ENCODE data around the gene RUNX3. TPM values are rescaled to one million over a fixed set of nuclear protein-coding genes. Genes with fewer than 3 reads are reported as not detected.

Gene RUNX3
- total and polyA plus RNA-seq, 2 of the 8 experiments (the other 6 are each of a cell fraction or from before 2014, with no cell fraction given): 0.62 to 0.82 TPM

GRCh38 chr1:24949331-24949881, 19.3 kb upstream of the RUNX3 start:
- Histone ChIP-seq H2AK5ac (ENCODE audit: low read depth, low read length) (no peak overlapping the region), H2BK120ac (replicated peaks; ENCODE audit: low read depth, low read length) (no peak overlapping the region), H3K23ac (ENCODE audit: insufficient read length) (no peak overlapping the region), H2BK15ac (ENCODE audit: low read length) (0 out of 2 replicates have a peak overlapping the region, but pooled peaks have one; percentile 18), H3K14ac (ENCODE audit: insufficient read length) (no peak overlapping the region), H3K79me1 (ENCODE audit: low read depth, low read length) (no peaks in the 10 kb centered on the region), H3K18ac (ENCODE audit: extremely low read depth, low read length) (peak overlapping the region; percentile 90), H2AFZ (ENCODE audit: low read length) (no peak overlapping the region), H4K5ac (ENCODE audit: insufficient read length, low read depth, low read length) (no peak overlapping the region), H3K36me3 (ENCODE audit: control insufficient read depth in 2 of 4, insufficient read depth in 4 of 4, low read length in 3 of 4) (no peaks in the 10 kb centered on the region), H3K4me1 (replicated peaks in 1 of 4; ENCODE audit: control insufficient read depth in 3 of 4, insufficient read depth in 4 of 4, low read length in 3 of 4) (peaks cover 3 to 21% (median 12%) of the 10 kb centered on the region in 4 experiments; a peak in 6 of 7 replicates), H3K9ac (replicated peaks in 1 of 4; ENCODE audit: extremely low read depth in 1 of 4, low read depth in 3 of 4, low read length in 3 of 4) (no peak overlapping the region), H3K27ac (ENCODE audit: low read depth, low read length) (no peak overlapping the region), H4K8ac (ENCODE audit: extremely low read depth, insufficient read depth, low read length) (peak overlapping the region; percentile 40; the same call in 1 of the 2 replicates), H3K79me2 (ENCODE audit: control insufficient read depth in 1 of 2, insufficient read depth in 2 of 2, low read length in 2 of 2) (no peaks in the 10 kb centered on the region), H3K27me3 (replicated peaks in 1 of 4; ENCODE audit: control insufficient read depth in 3 of 4, extremely low read depth in 1 of 4, insufficient read depth in 3 of 4, low read length in 3 of 4) (no peaks in the 10 kb centered on the region), H2BK12ac (ENCODE audit: low read depth, low read length) (no peak overlapping the region), H2BK20ac (ENCODE audit: low read length) (0 out of 2 replicates have a peak overlapping the region, but pooled peaks have one; percentile 61), H3K4me2 (ENCODE audit: insufficient read depth in 1 of 2, low read depth in 2 of 2, low read length in 2 of 2) (no peak overlapping the region), H3K56ac (replicated peaks; ENCODE audit: insufficient read length, low read depth, low read length) (no peak overlapping the region), H3K9me3 (ENCODE audit: insufficient read depth in 2 of 2, low read depth in 1 of 2, low read length in 1 of 2) (no peaks in the 10 kb centered on the region), H3K4me3 (ENCODE audit: extremely low read depth in 1 of 4, insufficient read depth in 2 of 4, low read depth in 3 of 4, low read length in 4 of 4) (no peak overlapping the region), H3K4ac (replicated peaks; ENCODE audit: insufficient read length, low read depth, low read length) (peak overlapping the region; percentile 41), H2BK5ac (ENCODE audit: low read depth, low read length) (no peak overlapping the region), H4K20me1 (replicated peaks in 1 of 2; ENCODE audit: control insufficient read depth in 1 of 2, insufficient read depth in 2 of 2, low read length in 2 of 2) (no peaks in the 10 kb centered on the region), H4K91ac (replicated peaks; ENCODE audit: insufficient read length, low read length) (peak overlapping the region; percentile 75), H3K23me2 (ENCODE audit: low read depth, low read length) (no peaks in the 10 kb centered on the region)
- whole genome bisulfite sequencing, 2 experiments (ENCODE audit: extremely low coverage in 1 of 2, insufficient coverage in 1 of 2, insufficient read length in 1 of 2, insufficient replicate concordance in 2 of 2, low coverage in 1 of 2, low lambda C conversion rate in 2 of 2, missing lambda C conversion rate in 1 of 2): 91% methylated on average over 12 of the region's 12 CpGs; no CpG with 5 or more reads in 1 of the 2 experiments
- ChIA-PET CTCF (ENCODE audit: partially characterized antibody) (interaction anchor here (0.7 to 3.4 kb wide), 5 partner anchors 9 to 21 kb away, joined by 3 to 19 read pairs (median 5); no protein-coding TSS in a partner anchor), POLR2A (ENCODE audit: partially characterized antibody) (interaction anchor here (0.5 to 0.8 kb wide), 2 partner anchors 14 to 1344 kb away, joined by 3 read pairs; no protein-coding TSS in a partner anchor)
- FAIRE-seq (no peak), DNase-seq (ENCODE audit: low read depth in 1 of 2, low spot score in 2 of 2) (no peak)
- no peak for TF ChIP-seq MAFK (IDR thresholded peaks at IDR 0.05; ENCODE audit: low read depth, low read length)
- no peak for TF ChIP-seq KDM4A (IDR thresholded peaks at IDR 0.05; ENCODE audit: low read depth, low read length, severe bottlenecking)
- no peak for TF ChIP-seq CHD1 (IDR thresholded peaks at IDR 0.05; ENCODE audit: low read depth, low read length)

Measured in H1 (cell line).